ENCODE data around the gene ZNF331. TPM values are rescaled to one million over a fixed set of nuclear protein-coding genes. Genes with fewer than 3 reads are reported as not detected.

ZNF331 gene
- total RNA-seq, 1 experiment from 2014 or later: 6.1 TPM

- no peak for DNase-seq (ENCODE audit: low read depth)
Measured at GRCh38 chr19:53571339-53571738, 33.4 kb downstream of the ZNF331 start.

GRCh38 chr19:53576941-53577653 is 39.2 kb downstream of the ZNF331 start:
- DNase-seq (ENCODE audit: low read depth): no peak

GRCh38 chr19:53577968-53578367 is 40.0 kb downstream of the ZNF331 start:
- DNase-seq (ENCODE audit: low read depth): no peak

- DNase-seq (ENCODE audit: low read depth): no peak
Measured at GRCh38 chr19:53579518-53579917, 41.6 kb downstream of the ZNF331 start.

GRCh38 chr19:53580871-53581835 is 43.2 kb downstream of the ZNF331 start:
- DNase-seq (ENCODE audit: low read depth): no peak

GRCh38 chr19:53581871-53582279 is 43.9 kb downstream of the ZNF331 start:
- no peak for DNase-seq (ENCODE audit: low read depth)

- no peak for DNase-seq (ENCODE audit: low read depth)
Measured at GRCh38 chr19:53583181-53583580, 45.2 kb downstream of the ZNF331 start.

- no peak for DNase-seq (ENCODE audit: low read depth)
Measured at GRCh38 chr19:53586277-53586691, 48.3 kb downstream of the ZNF331 start.

- DNase-seq (ENCODE audit: low read depth): no peak
Measured at GRCh38 chr19:53594811-53595509, 57.0 kb downstream of the ZNF331 start.

- DNase-seq (ENCODE audit: low read depth): no peak
Measured at GRCh38 chr19:53595510-53595867, 57.5 kb downstream of the ZNF331 start.

GRCh38 chr19:53596056-53596455 is 58.1 kb downstream of the ZNF331 start:
- DNase-seq (ENCODE audit: low read depth): no peak

- DNase-seq (ENCODE audit: low read depth): no peak
Measured at GRCh38 chr19:53597023-53597422, 59.1 kb downstream of the ZNF331 start.

GRCh38 chr19:53598361-53598760 is 60.4 kb downstream of the ZNF331 start:
- DNase-seq (ENCODE audit: low read depth): no peak

- DNase-seq (ENCODE audit: low read depth): no peak
Measured at GRCh38 chr19:53600217-53600616, 62.3 kb downstream of the ZNF331 start.

GRCh38 chr19:53606031-53606430 is 68.1 kb downstream of the ZNF331 start:
- no peak for DNase-seq (ENCODE audit: low read depth)

GRCh38 chr19:53608381-53608780 is 70.4 kb downstream of the ZNF331 start:
- no peak for DNase-seq (ENCODE audit: low read depth)

- no peak for DNase-seq (ENCODE audit: low read depth)
Measured at GRCh38 chr19:53612762-53613526, 75.0 kb downstream of the ZNF331 start.

GRCh38 chr19:53621885-53622740 is 84.2 kb downstream of the ZNF331 start:
- no peak for DNase-seq (ENCODE audit: low read depth)

- DNase-seq (ENCODE audit: low read depth): no peak
Measured at GRCh38 chr19:53624771-53625545, 87.0 kb downstream of the ZNF331 start.

Data from HT1080 (cell line).